GM18505 (cell line): ENCODE data around the gene SMIM23.

Source experiments
- ATAC-seq: cut with Tn5 transposase; IDR thresholded peaks from one replicate; pipeline ENCODE4 v1.9.1; 2021; ENCODE audit not compliant: unreplicated experiment
- POLR2A ChIP-seq: IDR thresholded peaks from 4 replicates; pipeline ENCODE4 v1.6.1; 2011; ENCODE audit warnings: borderline replicate concordance; ENCODE audit not compliant: insufficient read depth, insufficient read length; ENCODE audit errors: extremely low read depth

The SMIM23 gene

GRCh38 chr5:171785517-171785916 is at the start of gene SMIM23:
TSS of gene SMIM23 (plus strand) at chr5:171785817. CDS start at chr5:171785872, 55 bp downstream.
- TF ChIP-seq POLR2A, result no peak
- no peak for ATAC-seq

- no peak for TF ChIP-seq POLR2A
- no peak for ATAC-seq
Observed at GRCh38 chr5:171736976-171737891, 48.4 kb upstream of the SMIM23 start.

- no peak for TF ChIP-seq POLR2A
Observed at GRCh38 chr5:171738501-171738900, 47.1 kb upstream of the SMIM23 start.

GRCh38 chr5:171739271-171739670 is 46.3 kb upstream of the SMIM23 start:
- no peak for TF ChIP-seq POLR2A
- ATAC-seq, result no peak

More at GRCh38 chr5:171738501-171738900, 47.1 kb upstream of the SMIM23 start:
- no peak for ATAC-seq

- no peak for TF ChIP-seq POLR2A
- ATAC-seq, result peak; percentile 13
Observed at GRCh38 chr5:171743436-171744076, 42.1 kb upstream of the SMIM23 start.

- no peak for ATAC-seq
Observed at GRCh38 chr5:171744264-171744663, 41.4 kb upstream of the SMIM23 start.

GRCh38 chr5:171744882-171745281 is 40.7 kb upstream of the SMIM23 start:
- ATAC-seq, result no peak
- no peak for TF ChIP-seq POLR2A

More at GRCh38 chr5:171744264-171744663, 41.4 kb upstream of the SMIM23 start:
- no peak for TF ChIP-seq POLR2A

- ATAC-seq, result no peak
- no peak for TF ChIP-seq POLR2A
Observed at GRCh38 chr5:171745602-171746001, 40.0 kb upstream of the SMIM23 start.

GRCh38 chr5:171747061-171747859 is 38.4 kb upstream of the SMIM23 start:
- no peak for ATAC-seq
- no peak for TF ChIP-seq POLR2A

- ATAC-seq, result no peak
- no peak for TF ChIP-seq POLR2A
Observed at GRCh38 chr5:171748720-171749119, 36.9 kb upstream of the SMIM23 start.

- TF ChIP-seq POLR2A, result no peak
Observed at GRCh38 chr5:171749365-171749764, 36.3 kb upstream of the SMIM23 start.

GRCh38 chr5:171750311-171750788 is 35.3 kb upstream of the SMIM23 start:
- ATAC-seq, result no peak
- TF ChIP-seq POLR2A, result no peak

More at GRCh38 chr5:171749365-171749764, 36.3 kb upstream of the SMIM23 start:
- ATAC-seq, result no peak

- no peak for ATAC-seq
- no peak for TF ChIP-seq POLR2A
Observed at GRCh38 chr5:171755354-171755821, 30.2 kb upstream of the SMIM23 start.
